HCT116 (cell line): ENCODE measurements around the gene SLC6A17.

Experiments used
- ATF3 ChIP-seq: IDR thresholded peaks from 2 replicates; pipeline ENCODE4 v1.6.1; 2012
- CEBPB ChIP-seq: IDR thresholded peaks from 2 replicates; pipeline ENCODE4 v1.6.1; 2012; ENCODE audit warnings: low read depth
- CTCF ChIP-seq, 3 experiments: fragments of 200-600 bp in 1 of 3; sonication (generic) in 1 of 3; IDR thresholded peaks in 2 of 3; conservative IDR thresholded peaks in 1 of 3; 2 replicates each; pipeline ENCODE4 v1.5.1; 2012 to 2017; ENCODE audit warnings: low read depth in 2 of 3, low read length in 2 of 3, antibody characterized with exemption in 1 of 3, borderline replicate concordance in 1 of 3, control low read depth in 1 of 3, mild to moderate bottlenecking in 1 of 3, mixed read lengths in 1 of 3, mixed run types in 1 of 3, moderate library complexity in 1 of 3; ENCODE audit not compliant: insufficient read depth in 1 of 3
- EZH2 ChIP-seq: fragments of 200-600 bp; sonication (generic); IDR thresholded peaks from 2 replicates; pipeline ENCODE4 v1.6.1; 2017; ENCODE audit warnings: antibody characterized with exemption, mixed run types
- MAX ChIP-seq: IDR thresholded peaks from 2 replicates; pipeline ENCODE4 v1.6.1; 2012
- POLR2A ChIP-seq: IDR thresholded peaks from 2 replicates; pipeline ENCODE4 v1.7.0; 2011; ENCODE audit warnings: borderline replicate concordance; ENCODE audit not compliant: insufficient read depth, insufficient read length; ENCODE audit errors: extremely low read depth
- REST ChIP-seq: IDR thresholded peaks from 2 replicates; pipeline ENCODE4 v1.6.1; 2012; ENCODE audit warnings: low read depth
- SIN3A ChIP-seq: IDR thresholded peaks from 2 replicates; pipeline ENCODE4 v1.6.1; 2012; ENCODE audit warnings: low read depth

GRCh38 chr1:110227774-110228173, 77.5 kb downstream of the SLC6A17 start:
- TF ChIP-seq CTCF (IDR thresholded peaks at IDR 0.05 in 2 of 3, conservative IDR thresholded peaks at IDR 0.05 in 1 of 3; ENCODE audit: borderline replicate concordance in 1 of 3, insufficient read depth in 1 of 3, low read depth in 2 of 3, low read length in 2 of 3), result no peak
- TF ChIP-seq CEBPB, result no peak
- no peak for TF ChIP-seq POLR2A
- TF ChIP-seq MAX, result no peak
- no peak for TF ChIP-seq ATF3
- TF ChIP-seq REST, result no peak
- no peak for TF ChIP-seq EZH2
- TF ChIP-seq SIN3A, result no peak
